GM06990 (cell line): ENCODE measurements around the gene TENT4B.
A peak's percentile ranks its signal among the peaks of the same experiment; 100 is the strongest.

Source experiments
- DNase-seq: peaks from one replicate; pipeline ENCODE4 v3.0.0-alpha.2; 2011; ENCODE audit not compliant: insufficient read length; ENCODE audit errors: extremely low read depth
- H3K27me3 ChIP-seq: replicated peaks from 2 replicates; pipeline ENCODE4 v1.6.0; 2011; ENCODE audit warnings: low read length; ENCODE audit not compliant: control insufficient read depth, insufficient read depth
- H3K36me3 ChIP-seq: 2 replicates; pipeline ENCODE4 v1.5.1; 2011; ENCODE audit warnings: low read length; ENCODE audit not compliant: control insufficient read depth, insufficient read depth
- H3K4me3 ChIP-seq: replicated peaks from 2 replicates; pipeline ENCODE4 v1.5.1; 2011; ENCODE audit warnings: low read depth, mild to moderate bottlenecking, control low read depth, low read length
- TF ChIP-seq, protein P1 (sequence below): IDR thresholded peaks from 2 replicates; pipeline ENCODE4 v1.5.1; 2011; ENCODE audit warnings: low read length, control low read depth, mild to moderate bottlenecking, inconsistent platforms; ENCODE audit not compliant: insufficient read depth, poor library complexity, severe bottlenecking

The TENT4B gene

DNA sequence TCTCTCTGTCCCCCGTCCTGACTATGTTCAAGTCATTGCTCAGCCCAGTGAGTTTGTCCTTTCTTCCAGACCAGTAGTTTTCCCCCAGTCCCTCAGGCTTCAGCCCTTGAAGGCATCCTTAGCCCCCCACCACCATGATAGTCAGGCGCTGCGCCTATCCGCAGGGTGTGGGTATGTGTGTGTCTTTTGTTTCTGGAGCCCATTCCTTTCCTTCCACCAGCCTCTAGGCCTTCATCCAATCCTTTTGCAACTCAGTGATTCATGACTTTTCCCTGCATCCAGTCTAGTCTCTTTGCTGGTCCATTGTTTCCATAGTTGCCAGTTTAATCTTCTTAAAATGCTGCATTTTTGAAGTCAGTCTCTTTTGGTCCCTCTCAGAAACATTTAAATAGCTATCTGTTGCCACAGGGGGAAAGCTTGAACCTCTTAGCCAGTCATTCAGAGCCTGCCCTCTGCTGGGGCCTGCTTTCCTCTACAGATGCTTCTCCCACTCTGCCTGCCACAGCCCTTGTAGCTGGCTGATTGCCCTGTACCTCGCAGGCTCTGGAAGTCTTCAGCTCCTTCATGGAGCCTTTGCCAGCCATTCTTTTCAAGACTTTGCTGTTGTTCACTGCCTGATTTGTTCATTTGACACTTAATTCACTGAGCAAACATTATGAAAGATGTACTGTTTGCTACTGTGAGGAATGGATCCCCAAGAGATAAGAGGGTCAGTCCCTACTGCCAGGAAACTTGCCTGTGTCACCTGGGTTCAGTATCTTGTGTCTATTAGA, 57.3 kb downstream of the TENT4B start:
- Histone ChIP-seq H3K4me3 (no peak overlapping the region), H3K27me3 (no peaks in the 10 kb centered on the region), H3K36me3 (no peaks in the 10 kb centered on the region; the same call in none of the 2 replicates)
- DNase-seq = peak; percentile 43
- TF ChIP-seq, protein P1, sequence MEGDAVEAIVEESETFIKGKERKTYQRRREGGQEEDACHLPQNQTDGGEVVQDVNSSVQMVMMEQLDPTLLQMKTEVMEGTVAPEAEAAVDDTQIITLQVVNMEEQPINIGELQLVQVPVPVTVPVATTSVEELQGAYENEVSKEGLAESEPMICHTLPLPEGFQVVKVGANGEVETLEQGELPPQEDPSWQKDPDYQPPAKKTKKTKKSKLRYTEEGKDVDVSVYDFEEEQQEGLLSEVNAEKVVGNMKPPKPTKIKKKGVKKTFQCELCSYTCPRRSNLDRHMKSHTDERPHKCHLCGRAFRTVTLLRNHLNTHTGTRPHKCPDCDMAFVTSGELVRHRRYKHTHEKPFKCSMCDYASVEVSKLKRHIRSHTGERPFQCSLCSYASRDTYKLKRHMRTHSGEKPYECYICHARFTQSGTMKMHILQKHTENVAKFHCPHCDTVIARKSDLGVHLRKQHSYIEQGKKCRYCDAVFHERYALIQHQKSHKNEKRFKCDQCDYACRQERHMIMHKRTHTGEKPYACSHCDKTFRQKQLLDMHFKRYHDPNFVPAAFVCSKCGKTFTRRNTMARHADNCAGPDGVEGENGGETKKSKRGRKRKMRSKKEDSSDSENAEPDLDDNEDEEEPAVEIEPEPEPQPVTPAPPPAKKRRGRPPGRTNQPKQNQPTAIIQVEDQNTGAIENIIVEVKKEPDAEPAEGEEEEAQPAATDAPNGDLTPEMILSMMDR = peak; percentile 86

- Histone ChIP-seq H3K36me3 (no peaks in the 10 kb centered on the region; the same call in none of the 2 replicates), H3K4me3 (no peak overlapping the region), H3K27me3 (no peaks in the 10 kb centered on the region)
- TF ChIP-seq, protein P1 = peak; percentile 61
- DNase-seq = no peak
These were observed 60.9 kb downstream of the TENT4B start for GRCh38 chr16:50213939-50214519.

- TF ChIP-seq, protein P1 = no peak
- no peaks in the 10 kb centered on the region; the same call in none of the 2 replicates for H3K36me3 ChIP-seq
- H3K27me3 ChIP-seq = no peaks in the 10 kb centered on the region
- no peak overlapping the region for H3K4me3 ChIP-seq
- no peak for DNase-seq
These were observed 62.6 kb downstream of the TENT4B start for GRCh38 chr16:50215680-50216079.

DNA sequence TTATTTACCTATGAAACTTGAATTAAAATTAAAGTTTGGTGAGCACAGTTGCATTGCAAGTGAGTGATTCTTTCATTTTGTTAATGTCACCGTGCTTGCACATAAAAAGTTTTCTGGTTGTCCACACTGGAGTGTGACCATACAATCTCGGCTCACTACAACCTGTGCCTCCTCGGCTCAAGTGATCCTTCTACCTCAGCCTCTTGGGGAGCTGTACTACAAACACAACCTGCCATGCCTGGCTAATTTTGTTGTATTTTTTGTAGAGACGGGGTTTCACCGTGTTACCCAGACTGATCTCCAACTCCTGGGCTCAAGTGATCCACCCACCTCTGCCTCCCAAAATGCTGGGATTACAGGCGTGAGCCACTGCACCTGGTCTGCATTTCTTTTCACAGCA, 63.1 kb downstream of the TENT4B start:
- Histone ChIP-seq H3K36me3 (no peaks in the 10 kb centered on the region; the same call in none of the 2 replicates), H3K27me3 (no peaks in the 10 kb centered on the region), H3K4me3 (no peak overlapping the region)
- TF ChIP-seq, protein P1 = no peak
- no peak for DNase-seq

GRCh38 chr16:50219402-50219975, 66.4 kb downstream of the TENT4B start:
- Histone ChIP-seq H3K4me3 (no peak overlapping the region), H3K36me3 (no peaks in the 10 kb centered on the region; the same call in none of the 2 replicates), H3K27me3 (no peaks in the 10 kb centered on the region)
- no peak for DNase-seq
- TF ChIP-seq, protein P1 = no peak
